ENCODE results near the gene HNRNPC.
"Not testable (repeated sequence)": the region's sequence is repeated elsewhere in the genome, so short reads cannot be mapped to it uniquely, and the experiment has no call there.

HNRNPC gene

DNA sequence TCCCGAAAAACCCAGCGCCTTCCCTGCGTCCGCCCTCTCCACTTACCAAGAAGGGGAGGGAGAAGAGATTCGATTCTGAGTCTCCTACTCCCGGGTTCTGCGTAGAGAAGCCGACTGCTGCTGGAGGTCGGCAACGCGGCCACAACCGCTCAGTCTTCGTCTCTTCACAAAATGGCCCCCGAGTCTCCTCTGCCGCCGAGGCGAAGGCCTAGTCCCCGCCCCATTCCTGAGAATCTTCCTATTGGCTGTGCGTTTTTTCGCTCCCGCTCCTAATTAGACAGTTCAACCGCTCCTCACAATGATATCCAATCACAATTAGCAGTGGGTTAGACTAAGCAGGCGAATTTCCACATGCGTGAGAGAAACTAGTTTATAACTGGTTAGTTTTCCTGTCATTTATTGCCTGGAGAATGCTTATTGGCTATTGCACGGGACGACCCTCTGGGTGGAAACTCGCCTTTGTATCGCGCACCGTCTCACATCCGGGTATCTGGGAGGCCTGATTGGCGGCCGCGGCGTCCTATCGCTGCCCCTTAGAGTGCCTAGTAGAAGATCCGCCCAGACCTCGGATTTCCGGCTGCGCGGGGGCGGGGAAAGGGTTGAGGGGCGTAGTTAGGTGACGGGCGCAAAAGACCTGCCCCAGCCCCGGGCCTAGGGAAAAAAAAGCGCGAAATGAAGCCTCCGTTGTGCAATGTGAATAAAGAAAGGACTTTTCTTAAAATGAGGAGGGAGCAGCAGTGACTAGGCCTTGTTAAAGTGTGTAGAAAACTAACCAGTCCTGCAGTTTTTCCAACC is at the start of gene HNRNPC:
HNRNPC (minus strand) TSS at position 191 of the 795 bp plus-strand sequence. CDS start 35,249 bp downstream, outside the sequence.
- peak; percentile 100 for DNase-seq

DNA sequence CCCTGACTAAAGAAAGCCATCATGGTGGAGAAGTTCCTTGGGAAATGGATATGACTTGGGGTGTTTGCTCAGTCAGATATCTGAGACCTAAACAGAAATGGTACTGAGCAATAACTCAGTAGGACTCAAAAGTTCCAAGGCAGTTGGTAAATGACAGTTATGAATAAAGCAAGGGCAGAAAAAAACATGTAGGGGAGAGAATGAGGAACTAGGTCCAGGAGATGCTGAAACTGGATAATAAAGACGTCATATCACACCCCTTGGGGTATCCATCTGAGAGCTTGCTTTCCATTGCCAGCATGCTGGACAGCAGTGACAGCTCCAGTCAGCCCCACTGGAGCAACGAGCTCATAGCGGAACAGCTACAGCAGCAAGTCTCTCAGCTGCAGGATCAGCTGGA is 48.2 kb upstream of the HNRNPC start:
- DNase-seq: no peak

DNA sequence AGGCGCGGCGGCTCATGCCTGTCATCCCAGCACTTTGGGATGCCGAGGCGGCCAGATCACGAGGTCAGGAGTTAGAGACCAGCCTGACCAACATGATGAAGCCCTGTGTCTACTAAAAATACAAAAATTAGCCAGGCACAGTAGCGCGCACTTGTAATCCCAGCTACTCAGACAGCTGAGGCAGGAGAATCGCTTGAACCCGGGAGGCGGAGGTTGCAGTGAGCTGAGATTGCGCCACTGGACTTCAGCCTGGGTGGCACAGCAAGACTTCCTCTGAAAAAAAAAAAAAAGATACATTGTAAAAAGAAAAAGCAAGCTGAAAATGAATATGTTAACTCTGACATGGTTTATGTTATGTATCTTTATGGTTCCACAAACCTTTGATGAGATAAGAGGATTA is 44.3 kb upstream of the HNRNPC start:
- DNase-seq: no peak

DNA sequence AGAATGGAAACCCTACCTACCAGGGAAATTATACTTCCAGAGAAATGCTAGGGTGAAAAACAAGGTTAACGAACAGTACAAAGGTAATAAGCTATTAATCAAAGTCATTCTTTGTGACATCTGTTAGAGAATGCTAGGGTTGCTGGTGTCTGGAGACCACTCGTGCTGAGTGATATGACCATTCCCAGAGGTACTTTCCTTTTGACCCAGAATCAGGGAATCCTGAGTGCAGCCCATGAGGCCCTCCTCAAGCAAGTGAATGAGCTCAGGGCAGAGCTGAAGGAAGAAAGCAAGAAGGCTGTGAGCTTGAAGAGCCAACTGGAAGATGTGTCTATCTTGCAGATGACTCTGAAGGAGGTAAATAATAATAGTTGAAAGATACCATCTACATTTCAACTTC is 42.4 kb upstream of the HNRNPC start:
- DNase-seq: no peak

DNA sequence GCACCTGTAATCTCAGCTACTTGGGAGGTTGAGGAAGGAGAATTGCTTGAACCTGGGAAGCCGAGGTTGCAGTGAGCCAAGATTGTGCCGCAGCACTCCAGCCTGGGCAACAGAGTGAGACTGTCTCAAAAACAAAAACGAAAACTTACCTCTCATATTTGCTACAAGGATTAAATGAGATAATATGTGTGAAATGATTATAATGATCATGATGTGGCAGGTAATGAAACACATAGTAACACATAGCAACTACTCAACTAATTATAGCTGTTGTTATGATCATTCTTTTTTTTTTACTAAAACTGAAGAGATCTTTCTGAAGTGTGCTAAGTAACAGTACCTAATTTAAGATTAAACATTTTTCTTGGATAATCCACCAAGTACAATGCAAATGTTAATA is 40.7 kb upstream of the HNRNPC start:
- DNase-seq: no peak

DNA sequence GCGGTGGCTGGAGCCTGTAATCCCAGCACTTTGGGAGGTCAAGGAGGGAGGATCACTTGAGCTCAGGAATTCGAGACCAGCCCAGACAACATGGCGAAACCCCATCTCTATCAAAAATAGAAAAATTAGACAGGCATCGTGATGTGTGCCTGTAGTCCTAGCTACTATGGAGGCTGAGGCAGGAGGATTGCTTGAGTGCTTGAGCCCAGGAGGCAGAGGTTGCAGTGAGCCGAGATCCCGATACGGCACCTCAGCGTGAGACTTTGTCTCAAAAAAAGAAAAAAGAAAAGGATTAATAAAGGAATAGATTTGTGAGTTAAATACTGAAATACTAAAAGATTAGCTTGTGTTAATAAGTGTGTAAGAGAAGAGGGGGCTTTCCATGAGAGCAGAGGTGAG is 40.0 kb upstream of the HNRNPC start:
- DNase-seq: no peak

DNA sequence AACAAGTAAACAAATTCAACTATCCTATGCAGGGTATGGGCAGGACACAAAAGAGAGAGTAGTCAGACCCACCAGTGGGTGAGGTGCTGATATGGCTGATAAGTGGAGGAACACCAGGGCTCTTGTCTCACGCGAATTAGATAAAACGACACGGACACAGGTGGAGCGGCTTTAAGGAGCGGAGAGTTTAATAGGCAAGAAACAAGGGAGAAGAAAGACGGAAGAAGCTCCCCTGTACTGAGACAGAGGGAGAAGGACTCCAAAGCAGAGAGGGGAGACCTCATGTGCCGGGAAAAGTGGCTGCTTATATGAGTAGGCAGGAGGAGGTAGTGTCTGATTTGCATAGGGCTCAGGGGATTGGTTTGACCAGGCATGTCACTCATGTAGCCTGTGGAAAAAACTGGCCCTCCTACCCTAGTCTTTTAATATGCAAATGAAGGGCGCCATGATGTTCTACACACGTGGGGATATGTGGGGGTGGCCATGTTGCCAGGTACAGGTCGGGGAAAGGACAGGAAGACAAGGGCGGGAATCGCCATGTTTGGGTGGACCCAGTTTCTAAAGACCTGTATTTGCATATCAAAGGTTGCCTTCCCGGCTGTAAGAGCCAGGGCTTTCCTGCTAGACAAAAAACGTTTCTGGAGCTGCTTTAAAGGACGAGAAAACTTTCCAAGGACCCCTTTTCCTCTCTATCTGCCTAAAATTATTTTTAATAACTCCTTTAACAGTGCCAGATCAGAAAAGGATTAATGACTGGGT is 39.4 kb upstream of the HNRNPC start:
- DNase-seq: peak; percentile 100

DNA sequence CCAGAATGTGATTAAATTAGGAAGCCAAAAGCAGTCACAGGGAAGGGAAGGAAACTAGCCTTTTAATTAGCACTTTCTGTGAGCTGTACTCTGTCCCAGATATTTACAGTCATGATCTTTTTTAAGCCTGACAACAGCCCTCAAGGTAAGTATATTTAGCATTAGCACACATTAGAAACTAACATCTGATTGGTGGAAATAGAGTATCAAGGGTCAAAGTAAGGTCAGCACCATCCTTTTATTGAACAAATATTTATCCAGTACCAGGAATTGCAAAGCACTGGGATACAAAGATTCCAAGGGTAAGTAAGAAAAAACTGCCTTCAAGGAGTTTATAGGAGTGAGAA is 38.9 kb upstream of the HNRNPC start:
- DNase-seq: no peak

DNA sequence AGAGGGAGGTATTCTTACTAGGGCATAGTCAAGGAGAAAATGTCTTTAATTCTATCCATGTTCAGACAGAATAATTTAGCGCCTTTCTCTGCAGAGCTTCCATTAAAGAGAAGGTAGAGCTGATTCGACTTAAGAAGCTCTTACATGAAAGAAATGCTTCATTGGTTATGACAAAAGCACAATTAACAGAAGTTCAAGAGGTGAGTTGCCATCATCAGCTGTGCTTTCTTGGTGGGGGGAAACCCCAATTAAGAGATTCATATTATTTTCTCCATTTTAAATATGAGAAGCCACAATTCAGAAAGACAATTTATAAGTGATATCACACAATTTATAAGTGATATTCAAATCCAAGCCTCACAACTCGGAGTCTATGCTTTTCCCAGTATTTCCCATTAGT is 38.4 kb upstream of the HNRNPC start:
- DNase-seq: no peak

DNA sequence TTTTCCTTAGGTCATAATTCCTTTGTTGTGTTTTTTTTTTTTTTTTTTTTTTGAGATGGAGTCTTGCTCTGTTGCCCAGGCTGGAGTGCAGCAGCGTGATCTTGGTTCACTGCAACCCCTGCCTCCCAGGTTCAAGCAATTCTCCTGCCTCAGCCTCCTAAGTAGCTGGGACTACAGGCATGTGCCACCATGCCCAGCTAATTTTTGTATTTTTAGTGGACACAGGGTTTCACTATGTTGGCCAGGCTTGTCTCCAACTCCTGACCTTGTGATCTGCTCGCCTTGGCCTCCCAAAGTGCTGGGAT is 33.5 kb upstream of the HNRNPC start:
- not testable (repeated sequence) for DNase-seq

DNA sequence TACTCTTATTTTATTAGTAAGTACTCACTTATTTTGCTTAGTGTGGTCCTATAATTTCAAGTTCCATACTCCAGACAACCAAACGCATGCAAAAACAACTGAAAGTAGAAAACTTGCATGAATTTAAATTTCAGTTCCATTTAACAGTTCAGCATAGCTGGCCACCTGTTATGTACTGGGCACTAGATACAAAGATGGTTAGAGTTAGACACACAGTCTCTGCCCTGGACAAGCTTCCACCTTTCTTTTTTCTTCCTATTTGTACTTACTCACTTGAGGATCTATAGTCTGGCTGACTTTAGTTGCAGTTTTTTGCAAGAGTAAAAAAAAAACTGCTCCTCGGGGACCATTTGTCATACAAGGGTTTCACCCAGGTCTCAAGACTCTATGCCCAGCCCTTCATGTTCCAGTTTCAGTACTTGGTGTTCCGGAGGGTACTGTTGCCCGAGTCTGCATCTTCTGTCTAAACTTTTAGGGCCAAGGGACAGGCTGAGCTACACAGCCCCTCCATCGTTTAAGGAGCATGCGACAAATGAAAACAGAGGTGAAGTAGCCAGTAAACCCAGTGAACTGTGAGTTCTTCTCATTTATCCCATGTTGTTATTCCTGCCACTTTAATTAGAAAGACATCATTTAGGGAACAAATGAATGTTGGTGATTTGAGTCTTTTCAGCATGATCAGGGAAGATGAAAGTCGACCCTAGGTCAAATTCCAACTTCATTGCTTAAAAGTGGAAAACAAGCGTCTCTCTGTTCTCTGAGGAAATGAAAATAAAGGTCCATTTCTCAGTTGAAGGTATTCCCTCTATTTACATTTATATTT is 33.0 kb upstream of the HNRNPC start:
- no peak for DNase-seq

DNA sequence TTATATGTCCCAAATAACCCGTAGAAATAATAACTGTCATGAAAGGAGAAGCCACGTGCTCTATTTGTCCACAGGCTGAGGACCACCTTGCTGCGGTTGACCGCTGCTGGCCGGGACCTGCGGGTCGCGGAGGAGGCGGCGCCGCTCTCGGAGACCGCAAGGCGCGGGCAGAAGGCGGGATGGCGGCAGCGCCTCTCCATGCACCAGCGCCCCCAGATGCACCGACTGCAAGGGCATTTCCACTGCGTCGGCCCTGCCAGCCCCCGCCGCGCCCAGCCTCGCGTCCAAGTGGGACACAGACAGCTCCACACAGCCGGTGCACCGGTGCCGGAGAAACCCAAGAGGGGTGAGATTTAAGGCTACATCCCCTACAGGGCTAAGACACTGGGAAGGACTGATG is 31.6 kb upstream of the HNRNPC start:
- peak; percentile 61 for DNase-seq

DNA sequence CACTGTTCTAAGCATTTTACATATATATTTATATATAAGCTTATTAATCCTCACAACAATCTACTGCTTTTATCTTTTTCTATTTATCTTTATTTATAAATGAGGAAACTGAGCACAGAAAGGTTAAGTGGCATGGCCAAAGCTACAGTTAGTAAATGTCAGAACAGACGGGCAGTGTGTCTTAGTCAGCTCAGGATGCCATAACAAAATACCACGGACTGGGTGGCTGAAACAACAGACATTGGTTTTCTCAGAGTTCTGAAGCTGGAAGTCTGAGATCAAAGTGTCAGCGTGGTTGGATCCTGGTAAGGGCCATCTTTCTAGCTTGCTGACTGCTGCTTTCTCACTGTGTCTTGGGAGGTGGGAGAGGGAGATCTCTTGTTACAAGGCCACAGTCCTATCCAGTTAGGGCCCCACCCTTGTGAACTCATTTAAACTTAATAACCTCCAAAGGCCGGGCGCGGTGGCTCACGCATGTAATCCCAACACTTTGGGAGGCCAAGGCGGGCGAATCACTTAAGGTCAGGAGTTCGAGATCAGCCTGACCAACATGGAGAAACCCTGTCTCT is 30.4 kb upstream of the HNRNPC start:
- DNase-seq: no peak

DNA sequence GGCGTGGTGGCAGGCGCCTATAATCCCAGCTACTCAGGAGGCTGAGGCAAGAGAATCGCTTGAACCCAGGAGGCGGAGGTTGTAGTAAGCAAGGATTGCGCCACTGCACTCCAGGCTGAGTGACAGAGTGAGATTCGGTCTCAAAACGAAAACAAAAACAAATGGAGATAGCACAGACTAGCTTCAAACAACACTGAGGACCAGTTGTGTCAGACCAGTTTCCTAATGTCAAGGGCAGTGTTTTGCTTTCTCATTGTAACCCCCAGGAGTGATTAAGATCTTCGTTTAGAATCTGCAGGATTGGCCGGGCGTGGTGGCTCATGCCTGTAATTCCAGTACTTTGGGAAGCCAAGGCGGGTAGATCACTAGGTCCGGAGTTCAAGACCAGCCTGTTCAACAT is 29.1 kb upstream of the HNRNPC start:
- no peak for DNase-seq

DNA sequence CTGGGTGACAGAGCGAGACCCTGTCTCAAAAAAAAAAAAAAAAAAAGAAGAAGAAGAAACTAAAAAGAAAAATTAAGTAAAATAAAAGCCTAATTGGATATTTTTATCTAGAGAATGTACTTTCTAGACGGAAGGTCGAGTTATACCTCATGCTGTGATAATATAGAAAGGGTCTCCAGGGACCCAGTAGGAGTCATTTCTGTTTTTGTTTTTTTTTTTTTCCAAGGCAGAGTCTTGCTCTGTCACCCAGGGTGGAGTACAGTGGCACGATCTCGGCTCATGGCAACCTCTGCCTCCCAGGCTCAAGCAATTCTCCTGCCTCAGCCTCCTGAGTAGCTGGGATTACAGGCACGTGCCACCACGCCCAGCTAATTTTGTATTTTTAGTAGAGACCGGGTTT is 24.8 kb upstream of the HNRNPC start:
- not testable (repeated sequence) for DNase-seq

DNA sequence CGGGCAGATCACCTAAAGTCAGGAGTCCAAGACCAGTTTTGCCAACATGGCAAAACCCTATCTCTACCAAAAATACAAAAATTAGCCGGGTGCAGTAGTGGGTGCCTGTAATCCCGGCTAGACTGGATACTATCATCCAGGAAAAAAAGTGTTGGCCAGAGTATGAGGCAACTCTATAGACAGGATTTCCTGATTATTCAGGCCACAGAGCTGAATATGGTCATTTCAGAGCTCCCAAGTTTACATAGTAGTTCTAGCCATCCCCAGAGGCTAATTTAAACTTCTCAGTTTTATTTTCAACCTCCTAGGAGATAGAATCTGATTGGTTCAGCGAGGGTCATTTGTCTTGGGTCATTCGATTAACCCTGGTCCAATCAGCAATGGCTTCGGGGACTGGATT is 17.9 kb upstream of the HNRNPC start:
- DNase-seq: no peak

DNA sequence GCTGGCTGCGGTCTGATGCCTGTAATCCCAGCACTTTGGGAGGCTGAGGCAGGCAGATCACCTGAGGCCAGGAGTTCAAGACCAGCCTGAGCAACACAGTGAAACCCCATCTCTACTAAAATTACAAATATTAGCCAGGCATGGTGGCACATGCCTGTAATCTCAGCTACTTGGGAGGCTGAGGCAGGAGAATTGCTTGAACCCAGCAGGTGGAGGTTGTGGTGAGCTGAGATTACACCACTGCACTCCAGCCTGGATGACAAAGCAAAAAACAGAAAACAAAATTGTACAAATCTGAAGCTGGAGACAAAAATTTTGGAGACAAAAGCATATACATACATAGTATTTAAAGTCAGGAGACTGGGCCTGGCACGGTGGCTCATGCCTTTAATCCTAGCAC is 17.3 kb upstream of the HNRNPC start:
- not testable (repeated sequence) for DNase-seq

DNA sequence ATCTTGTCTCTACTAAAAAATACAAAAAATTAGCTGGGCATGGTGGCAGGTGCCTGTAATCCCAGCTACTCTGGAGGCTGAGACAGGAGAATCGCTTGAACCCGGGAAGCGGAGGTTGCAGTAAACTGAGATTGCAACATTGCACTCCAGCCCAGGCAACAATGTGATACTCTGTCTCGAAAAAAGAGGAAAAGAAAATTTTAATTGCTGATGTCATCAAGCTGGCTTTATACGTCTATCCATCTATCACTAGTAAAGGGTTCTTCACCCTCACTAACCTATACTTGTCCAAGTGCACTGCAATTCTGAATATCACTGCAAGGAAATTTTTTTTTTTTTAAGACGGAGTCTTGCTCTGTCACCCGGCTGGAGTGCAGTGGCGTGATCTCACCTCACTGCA is 12.7 kb upstream of the HNRNPC start:
- DNase-seq: not testable (repeated sequence)

DNA sequence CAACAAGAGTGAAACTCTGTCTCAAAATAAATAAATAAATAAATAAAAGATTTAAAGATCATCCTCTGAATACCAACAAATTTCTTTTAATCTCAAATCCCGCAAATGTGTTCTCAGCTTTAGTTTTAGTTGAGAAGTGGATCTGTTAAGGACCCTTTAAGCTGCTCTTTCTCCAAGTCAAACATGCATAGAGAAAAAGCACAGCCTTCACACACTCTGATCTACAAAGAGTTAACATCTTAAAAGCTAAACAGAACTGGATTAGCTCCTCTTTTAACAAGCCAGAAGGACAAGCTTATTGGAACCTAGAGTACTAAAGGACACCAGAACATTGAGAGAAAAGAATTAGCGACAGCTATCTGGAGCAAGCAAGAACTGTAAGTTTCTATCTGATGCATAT is 10.5 kb upstream of the HNRNPC start, which contains the start of gene RPGRIP1:
RPGRIP1 (plus strand) TSS at position 301 of the 400 bp plus-strand sequence. CDS start 7,894 bp downstream, outside the sequence.
- DNase-seq: no peak

DNA sequence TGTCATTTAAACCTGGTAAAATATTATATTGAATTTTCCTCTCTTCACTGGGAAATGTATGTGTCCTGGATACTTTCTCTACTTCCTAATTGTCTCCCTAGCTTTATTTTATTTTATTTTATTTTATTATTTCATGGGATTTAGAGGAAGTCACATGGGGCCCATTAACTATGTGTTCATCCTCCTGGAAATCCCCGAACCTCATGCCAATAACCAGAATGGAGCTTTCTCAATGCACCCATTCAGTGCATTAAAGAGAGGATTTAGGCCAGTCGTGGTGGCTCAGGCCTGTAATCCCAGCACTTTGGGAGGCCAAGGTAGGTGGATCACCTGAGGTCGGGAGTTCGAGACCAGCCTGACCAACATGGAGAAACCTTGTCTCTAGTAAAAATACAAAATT is 9.4 kb upstream of the HNRNPC start:
- DNase-seq: no peak

DNA sequence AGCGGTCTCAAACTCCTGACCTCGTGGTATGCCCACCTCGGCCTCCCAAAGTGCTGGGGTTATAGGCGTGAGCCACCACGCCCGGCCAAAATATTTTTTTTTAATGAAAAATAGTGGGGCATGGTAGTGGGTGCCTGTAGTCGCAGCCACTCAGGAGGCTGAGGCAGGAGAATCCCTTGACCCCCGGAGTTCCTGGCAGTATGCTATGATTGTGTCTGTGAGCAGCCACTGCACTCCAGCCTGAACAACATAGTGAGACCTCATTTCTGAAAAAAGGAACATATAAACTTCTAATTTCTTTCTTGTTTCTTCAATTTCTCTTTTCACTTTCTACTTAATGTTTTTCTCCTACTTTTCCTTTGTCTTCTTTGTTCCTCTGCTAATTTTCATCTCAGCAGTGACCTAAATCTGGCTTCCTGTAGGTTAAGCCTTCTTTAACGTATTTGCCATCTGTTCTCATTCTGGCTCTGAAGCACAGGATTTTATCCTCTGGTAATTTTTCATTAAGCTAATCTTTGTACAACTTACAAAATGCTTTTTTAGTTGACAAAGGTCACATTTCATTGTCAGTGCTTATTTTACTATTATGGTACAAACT is 6.1 kb upstream of the HNRNPC start:
- DNase-seq: peak; percentile 97

DNA sequence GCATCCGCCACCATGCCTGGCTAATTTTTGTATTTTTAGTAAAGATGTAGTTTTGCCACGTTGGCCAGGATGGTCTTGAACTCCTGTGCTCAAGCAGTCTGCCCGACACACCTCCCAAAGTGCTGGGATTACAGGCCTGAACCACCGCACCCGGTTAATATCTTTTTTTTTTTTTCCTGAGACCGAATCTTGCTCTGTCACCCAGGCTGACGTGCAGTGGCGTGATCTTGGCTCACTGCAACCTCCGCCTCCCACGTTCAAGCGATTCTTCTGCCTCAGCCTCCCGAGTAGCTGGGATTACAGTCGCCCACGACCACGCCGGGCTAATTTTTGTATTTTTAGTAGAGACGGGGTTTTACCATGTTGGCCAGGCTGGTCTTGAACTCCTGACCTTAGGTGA is 3.4 kb upstream of the HNRNPC start:
- not testable (repeated sequence) for DNase-seq

Data from NCI-H2171 treated with DMSO at 0.1 percent for 48 hours (cell line).